ENCODE measurements around the gene UNC13A.
A peak's percentile ranks its signal among the peaks of the same experiment; 100 is the strongest.
"Not testable (repeated sequence)": the region's sequence is repeated elsewhere in the genome, so short reads cannot be mapped to it uniquely, and the experiment has no call there.

The UNC13A gene

GRCh38 chr19:17562097-17562496 lies 126.1 kb downstream of the UNC13A start:
- no peak for DNase-seq

- no peak for DNase-seq
Measured at GRCh38 chr19:17560205-17560595, 128.0 kb downstream of the UNC13A start.

GRCh38 chr19:17557466-17557865 lies 130.7 kb downstream of the UNC13A start:
- no peak for DNase-seq

GRCh38 chr19:17556995-17557394 lies 131.2 kb downstream of the UNC13A start:
- DNase-seq = no peak

- DNase-seq = peak; percentile 48
Measured at GRCh38 chr19:17555929-17556813, 132.0 kb downstream of the UNC13A start.

GRCh38 chr19:17555480-17555928 lies 132.7 kb downstream of the UNC13A start, which contains the start of gene COLGALT1:
Gene COLGALT1 (plus strand): TSS chr19:17555649. CDS start chr19:17555714, 65 bp downstream.
- peak; percentile 91 for DNase-seq

- no peak for DNase-seq
Measured at GRCh38 chr19:17554968-17555479, 133.1 kb downstream of the UNC13A start.

GRCh38 chr19:17553256-17553655 lies 134.9 kb downstream of the UNC13A start:
- peak; percentile 81 for DNase-seq

GRCh38 chr19:17552735-17553134 lies 135.4 kb downstream of the UNC13A start:
- not testable (repeated sequence) for DNase-seq

Data from DMS 273 treated with DMSO at 0.1 percent for 48 hours (cell line).